GM21367 (cell line): Measurements from ENCODE around the gene MTA3.
A peak's percentile ranks its signal among the peaks of the same experiment; 100 is the strongest.

Experiments
- ATAC-seq: cut with Tn5 transposase; IDR thresholded peaks from one replicate; pipeline ENCODE4 v1.9.1; 2021; ENCODE audit not compliant: unreplicated experiment

MTA3 gene

DNA sequence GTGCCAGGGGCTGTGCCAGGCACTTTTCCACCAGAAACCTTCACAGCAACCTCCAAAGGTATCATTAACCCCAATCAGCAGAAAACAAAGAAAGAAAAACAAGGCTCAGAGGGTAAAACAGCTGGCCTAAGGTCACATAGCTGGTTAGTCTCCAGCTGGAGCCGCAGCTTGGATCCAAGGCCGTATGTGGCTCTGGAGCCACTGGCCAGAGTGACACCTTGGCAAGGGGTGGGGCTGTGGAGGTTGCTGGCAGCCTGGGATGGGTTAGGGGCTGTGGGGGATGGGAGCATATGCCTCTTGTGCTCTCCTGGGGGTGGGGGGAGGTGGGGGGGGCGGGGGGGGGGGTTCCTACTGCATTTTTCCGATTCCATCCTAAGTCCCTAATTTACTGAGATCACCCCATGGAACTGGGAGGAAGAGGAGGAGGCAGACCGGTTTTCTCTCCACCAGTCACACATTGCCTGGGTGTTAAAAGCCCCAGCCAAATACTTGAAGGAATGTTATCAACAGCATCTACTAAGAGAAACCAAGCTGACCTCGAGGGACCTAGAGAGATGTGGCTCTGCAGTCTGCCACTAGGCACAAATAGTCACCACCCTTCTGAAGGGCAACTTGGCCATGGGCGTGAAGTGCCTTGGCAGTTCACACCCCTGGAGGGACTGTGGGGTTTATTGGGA is 215.9 kb downstream of the MTA3 start:
- ATAC-seq: no peak

DNA sequence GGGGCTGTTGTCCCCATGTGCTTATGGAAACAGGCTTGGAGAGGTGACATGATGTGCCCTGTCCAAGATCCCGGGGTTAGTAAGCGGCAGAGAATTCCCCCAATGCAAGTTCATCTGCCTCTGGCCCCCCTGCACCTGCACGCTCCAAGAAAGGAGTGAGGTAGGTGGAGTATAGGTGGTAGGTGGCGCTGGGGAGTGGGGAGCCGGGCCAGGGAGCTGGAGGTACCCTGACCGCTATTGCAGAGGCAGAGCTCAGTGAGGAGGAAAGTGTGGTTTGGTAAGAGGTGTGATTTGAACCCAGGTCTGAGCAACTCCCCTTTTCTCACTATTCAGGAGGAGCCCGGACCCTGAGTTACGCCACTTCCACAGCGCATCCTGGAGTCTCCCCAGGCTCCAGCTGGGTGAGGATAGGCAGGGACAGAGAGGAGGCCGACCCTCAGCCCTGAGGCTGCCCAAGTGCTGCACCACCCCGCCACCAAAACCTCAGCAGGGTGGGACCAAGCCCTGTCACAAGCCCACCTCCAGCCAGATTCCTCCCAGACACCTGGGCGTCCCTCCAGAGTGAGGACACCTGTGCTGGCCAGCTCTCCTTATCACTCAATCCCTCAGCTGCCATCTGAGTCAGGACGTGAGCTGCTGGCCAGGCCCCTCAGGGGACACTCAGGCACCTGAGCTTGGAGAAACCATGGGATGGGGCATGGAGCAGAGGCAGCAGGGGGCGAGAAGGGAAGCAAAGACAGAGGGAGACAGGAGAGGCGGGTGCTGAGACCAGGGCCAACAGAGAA is 218.3 kb downstream of the MTA3 start:
- no peak for ATAC-seq

DNA sequence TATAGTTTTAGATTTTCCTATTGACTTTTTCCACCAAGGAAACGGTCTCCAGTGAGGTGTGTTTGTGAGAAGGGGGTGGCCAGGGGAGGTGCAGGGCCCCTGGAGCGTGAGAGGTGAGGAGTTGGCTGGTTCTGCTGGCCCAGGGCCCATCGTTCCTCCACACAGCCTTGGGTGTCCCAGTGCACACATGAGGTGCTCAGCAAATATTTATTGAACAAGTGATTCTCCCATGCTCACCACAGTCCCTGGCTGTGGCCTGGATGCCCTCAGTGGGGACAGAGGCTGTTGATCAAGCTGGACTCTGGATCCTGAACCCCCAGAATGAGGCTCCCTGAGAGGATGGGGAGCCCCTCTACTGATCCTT is 219.0 kb downstream of the MTA3 start:
- ATAC-seq: no peak

DNA sequence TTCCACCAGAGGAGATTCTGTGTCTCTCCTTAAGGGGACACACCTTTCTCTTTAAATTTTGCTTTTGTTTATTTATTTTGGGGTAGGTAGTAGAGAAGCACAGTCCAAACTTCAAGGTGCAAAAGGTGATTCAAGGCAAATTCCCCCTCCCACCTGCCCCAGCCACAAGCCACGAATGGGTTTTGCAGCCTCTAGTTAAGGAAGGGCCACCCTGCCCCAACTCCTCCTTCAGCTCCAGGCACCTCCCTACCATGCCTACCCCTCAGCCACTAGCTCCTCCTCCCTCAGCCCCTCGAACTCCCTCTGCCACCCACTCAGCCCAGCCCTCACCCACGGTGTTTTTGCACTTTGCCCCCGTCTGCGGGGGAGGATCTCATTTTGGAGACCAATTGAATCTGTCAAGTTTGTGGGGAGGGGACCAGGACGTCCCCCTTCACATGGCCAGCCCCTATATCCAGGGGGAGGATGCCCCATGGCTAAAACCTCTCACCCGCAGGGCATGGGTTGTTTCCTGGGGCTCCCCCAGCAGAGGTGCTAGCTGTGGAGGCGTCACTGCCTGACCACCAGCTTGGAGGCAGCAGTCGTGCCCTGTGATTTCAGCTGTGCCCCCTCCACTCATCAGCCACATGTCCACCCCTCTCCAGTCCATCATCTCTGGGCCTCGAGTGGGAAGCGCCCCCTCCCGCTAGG is 219.5 kb downstream of the MTA3 start:
- no peak for ATAC-seq

DNA sequence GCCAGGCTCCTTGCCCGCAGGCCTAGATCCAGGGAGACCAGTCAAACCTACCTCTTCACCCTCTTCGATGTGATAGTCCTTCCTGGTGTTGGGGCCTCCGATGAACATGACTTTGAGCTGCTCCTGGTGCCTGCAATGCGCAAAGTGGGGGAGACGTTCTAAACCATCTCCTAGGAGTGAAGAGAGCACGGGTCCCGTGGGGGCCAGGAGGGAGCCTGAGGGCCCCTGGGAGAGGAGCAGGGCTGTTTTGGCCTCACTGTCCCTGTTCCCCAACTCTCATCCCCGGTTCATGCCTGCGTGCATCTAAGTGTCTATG is 220.0 kb downstream of the MTA3 start:
- ATAC-seq: no peak

DNA sequence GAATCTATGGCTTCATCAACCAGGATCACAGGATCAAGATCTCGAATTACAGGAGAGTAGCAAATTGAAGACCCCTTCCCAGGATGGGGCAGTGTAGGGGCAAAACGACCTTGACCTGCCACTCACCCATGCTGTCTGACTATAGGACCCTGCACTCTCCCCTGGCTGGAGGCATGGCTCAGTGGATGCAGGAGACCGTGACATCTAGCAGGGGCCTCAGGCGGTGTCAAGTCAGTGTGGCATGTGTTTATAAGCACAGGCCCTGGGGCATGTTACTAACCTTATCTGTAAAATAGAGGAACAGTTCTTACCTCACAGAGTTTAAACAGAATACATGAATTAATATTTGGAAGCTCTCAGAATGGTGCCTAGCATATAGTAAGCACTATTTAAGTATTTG is 220.4 kb downstream of the MTA3 start:
- ATAC-seq: no peak

DNA sequence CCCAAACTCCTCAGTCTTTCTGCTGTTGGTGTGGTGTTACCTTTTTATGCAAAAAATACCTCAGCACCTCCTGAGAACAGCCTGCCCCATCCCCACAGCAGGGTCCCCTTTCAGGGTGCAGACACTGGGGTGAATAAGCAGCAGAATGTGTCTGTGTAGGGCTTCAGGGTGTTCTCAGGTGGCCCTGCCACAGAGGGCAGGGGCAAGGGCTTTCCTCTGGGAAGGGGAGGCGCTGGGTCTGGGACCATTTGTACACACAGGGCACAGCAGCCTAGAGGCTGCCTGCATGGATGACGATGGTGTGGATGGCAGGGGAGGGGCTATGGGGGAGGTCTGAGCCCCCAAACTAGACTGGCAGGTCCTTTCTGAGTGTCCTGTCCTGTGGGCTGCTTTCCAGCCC is 221.3 kb downstream of the MTA3 start:
- ATAC-seq: no peak

DNA sequence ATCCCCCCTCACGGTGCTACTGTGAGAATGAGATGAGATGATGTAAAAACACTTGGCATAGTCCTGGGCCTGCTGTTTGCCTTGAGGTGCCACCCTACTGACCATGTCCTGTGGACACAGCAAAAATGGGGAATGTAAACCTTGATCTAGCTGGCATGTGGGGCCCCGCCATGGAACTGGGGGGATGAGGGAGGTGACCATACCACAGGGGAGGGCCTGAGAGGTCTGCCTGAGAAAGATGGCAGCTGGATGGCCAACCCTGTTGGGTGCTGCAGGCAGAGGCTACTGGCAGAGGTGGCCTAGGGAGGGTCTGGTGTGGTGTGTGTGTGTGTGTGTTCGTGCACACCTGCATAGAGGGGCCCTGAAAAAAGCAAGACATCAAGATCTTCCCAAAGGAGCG is 223.2 kb downstream of the MTA3 start:
- ATAC-seq: no peak

DNA sequence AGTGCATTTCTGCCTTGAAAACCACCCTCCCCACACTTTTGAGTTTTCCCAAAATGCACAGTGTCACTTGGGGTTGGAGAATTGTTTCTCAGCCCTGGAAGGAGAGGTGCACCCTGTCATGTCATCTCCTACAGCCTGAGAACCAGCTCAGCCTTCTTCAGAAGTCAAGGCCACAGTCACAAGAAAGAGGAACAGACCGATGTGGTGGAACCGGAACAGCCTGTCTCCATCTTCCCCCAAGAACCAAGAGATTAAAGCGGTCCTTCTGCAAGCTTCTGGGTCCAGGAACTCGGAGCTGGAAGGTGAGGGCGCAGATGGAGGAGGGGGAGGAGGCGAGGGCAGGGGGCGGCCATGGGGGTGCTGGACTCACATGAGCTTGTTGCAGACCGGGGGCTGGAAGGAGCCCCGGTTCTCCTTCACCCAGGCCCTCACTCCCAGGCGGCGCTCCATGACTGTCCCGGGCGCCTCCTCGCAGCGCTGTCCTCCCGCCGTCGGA is 223.7 kb downstream of the MTA3 start:
- no peak for ATAC-seq

DNA sequence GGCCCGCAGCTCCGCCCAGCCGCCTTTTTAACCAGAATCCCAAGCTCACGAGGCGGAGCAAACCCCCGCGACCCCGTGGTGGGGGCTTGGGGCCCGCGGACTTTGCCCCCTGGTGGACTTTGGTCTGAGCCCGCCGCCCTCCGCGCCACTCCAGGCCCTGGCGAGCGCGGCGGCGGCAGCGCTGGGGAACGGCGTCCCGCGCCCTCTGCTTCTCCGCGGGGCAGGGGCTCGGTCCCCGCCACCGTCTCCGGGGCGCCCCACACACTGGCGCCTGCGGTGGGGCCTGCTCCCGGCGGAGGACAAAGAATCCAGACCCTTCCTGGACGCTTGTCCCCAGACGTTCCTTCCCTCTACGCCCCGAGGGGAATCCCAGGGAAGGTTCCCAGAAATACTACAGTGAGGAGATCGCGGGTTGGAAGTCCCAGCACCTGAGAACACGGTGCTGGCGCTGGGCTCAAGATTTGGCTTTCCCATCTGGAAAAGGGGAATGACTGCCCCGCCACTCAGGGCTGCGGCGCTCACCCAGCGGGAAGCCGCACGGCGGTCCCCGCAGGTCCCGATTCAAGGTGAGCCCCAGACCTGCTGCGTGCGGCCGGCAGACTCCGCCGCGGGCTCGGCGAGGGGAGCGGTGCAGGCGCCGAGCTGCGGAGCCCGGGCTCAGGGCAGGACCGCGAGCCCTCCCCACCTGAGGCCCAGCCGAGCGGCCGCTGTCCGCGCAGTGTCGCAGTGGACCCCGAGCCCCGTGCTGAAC is 224.3 kb downstream of the MTA3 start, which contains the start of gene HAAO:
Gene HAAO (minus strand): TSS at position 1 of the 751 bp plus-strand sequence. CDS start 47 bp downstream, outside the sequence.
- ATAC-seq: no peak

DNA sequence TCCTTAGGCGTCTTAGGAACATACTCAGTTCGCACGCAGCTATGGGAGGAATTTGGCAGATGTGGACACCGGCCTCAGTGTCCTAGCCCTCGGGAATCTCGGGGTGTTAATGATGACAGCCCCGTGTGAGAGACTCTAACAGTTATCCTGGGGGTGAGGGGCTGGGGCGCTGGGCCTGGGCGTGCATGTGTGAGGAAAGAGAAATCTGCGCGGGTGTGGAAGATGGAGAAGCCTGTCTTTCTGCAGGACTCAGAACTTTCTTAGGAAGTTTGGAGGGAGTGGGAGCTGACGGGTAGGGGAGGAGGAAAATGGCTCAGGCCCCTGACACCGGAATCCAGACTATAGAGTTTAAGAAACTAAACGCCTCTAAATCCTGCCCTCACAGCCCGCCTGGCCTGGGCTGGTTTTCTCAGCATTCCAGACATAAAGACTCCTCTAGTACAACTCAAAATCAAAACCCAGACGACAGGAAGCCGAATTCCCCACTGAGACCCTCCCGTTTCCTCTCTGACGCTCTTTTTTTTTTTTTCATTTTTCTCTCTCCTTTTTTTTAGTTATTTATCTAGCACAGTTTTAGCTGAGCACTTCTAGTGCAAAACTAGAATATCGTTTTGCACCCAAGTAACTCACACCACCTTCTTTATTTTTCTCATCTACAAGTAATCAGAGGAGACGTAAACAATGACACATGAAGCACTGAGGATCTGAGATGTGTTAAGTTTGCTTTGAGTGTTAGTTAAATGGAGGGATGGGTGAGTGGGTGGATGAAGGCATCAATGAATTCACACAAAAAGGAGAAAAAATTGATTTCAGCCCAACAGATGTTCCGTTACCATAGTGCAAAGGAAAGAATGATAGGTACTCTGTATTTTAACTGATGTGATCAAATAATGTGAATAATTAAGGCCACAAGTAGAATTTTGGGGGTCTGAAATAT is 225.2 kb downstream of the MTA3 start:
- no peak for ATAC-seq

DNA sequence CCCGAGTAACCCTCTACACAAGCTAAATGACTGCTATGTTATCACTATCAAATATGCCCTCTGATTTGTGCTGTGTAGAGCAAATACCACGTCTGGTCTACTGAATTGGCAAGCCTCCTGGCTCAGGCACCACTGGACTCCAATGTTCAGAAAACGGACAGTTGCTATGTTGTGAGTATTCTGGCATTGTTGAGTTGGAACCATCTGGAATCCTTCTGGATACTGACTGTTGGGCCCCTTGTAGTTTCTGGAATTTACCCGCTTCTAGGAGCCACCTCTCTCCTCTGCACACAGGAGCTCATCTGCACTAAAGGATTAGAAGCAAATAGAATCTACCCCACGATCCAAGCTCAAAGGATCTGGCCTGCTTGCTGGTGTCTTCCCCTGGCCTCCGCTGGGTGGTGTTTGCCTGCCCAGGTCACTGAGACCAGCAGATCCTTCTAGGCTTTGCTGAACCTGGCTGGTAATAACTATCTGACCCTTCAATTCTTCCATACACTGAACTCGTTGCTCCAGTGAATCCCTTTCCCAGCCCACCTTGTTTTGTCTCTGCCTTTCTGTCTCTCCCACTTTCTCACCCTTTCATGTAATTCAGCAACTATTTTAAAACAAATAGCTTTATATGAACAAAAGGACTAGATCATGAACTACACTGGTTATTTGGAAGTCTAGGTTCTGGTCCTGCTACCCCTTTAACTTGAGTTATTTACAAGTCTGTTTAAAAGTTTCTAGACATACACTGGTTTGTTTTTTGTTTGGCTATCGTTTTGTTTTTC is 226.0 kb downstream of the MTA3 start:
- no peak for ATAC-seq

DNA sequence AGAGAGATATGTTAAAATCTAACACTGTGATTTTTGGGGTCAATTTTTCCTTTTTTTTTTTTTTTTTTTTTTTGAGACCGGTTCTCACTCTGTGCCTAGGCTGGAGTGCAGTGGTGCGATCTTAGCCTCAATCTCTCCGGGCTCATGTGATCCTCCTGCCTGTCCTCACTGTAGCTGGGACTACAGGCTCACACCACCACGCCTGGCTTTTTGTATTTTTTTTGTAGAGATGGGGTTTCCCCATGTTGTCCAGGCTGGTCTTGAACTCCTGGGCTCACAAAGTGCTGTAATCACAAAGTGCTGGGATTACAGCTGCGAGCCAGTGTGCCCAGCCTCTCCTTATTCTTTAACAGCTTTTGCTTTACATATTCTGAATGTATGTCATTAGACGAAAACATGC is 226.8 kb downstream of the MTA3 start:
- no peak for ATAC-seq

DNA sequence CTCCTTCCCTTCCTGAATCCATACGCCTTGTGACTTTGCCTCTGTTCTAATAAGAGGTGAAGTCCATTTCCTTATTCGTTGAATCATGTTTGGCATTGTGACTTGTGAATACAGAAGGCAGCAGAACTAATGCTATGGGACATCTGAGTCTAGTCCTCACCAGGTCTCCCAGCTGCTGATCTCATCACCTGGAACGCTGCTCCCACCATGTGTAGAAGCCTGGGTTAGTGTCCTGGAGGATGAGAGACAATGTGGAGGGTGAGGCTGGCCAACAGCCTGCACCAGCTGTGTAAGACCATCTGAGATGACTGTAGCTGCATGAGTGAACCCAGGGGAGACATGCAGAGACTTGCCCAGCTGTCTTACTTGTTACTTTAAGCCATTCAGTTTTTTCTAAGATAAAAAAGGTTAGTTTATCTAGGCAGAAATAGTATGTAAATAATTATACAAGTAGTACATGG is 227.4 kb downstream of the MTA3 start:
- ATAC-seq: no peak

DNA sequence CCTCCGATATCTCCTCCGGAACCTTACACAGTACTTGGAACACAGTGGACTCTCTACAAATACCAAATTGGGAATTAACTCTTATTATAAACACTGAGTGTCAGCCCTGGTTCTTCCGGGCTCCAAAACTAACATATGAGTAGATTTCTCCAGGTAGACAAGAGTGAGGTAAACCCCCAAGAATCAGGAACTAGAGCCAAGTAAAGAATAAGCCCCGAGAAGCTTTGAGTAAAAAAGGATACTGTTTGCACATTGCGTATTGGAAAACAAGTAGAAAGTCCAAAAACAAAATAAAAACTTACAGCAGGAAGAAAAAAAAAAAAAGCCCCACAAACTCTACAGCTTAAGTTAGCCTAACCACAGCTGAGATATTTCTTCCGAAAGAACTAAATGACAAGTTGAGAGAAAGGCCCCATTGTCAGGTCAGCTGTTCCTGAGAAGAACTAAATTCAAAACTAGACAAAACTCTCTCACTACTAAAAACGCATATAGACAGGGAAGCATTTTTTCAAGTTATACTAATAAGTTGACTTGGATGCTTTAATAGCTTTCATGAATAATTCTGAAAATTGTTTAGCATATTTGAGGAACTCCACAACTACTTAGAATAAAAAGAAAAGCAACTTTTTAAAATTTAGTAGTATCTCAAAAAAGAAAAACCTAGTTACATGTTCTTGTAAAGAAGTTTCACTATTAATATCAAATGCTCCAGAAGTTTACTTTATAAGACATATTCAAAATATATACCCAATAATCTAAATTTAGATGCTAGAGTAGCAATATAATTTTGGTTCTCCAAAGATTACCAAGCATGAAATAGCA is 228.2 kb downstream of the MTA3 start:
- peak; percentile 49 for ATAC-seq

DNA sequence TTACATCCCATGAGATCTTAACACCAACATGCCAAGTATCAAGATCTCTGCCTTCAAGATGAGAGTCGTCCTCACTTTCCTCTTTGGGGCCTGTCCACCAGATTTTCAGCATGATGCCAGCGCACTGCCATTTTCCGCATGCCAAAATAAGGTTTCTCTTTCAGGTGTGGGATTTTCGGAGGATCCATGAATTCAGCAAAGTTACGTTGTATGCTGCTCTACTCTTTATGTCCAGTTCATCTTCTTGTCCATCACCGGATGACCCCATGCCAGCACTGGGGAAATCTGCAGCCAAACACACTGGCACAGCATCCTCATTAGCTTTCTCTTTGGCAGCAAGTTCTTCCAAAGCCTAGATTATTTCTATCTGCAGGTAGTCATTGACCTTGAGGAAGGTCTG is 228.8 kb downstream of the MTA3 start:
- no peak for ATAC-seq

DNA sequence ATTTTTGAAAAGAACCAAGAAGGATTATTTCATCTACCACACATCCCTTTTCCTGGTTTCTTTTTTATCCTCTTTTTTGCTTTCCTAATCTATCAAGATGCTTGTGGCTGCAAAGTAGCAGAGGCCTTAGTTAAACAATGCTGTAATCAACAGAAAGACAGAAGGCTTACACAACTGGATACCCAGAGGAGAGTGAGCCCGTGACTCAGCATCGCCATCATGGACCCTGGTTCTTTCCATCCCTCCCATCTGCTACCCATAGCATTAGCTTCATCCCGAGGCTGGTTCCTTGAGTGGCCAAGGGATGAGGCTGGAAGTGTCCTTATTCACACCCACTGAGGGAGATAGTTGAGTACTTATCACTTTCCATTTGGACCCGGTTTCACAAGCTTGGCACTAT is 231.4 kb downstream of the MTA3 start:
- no peak for ATAC-seq

DNA sequence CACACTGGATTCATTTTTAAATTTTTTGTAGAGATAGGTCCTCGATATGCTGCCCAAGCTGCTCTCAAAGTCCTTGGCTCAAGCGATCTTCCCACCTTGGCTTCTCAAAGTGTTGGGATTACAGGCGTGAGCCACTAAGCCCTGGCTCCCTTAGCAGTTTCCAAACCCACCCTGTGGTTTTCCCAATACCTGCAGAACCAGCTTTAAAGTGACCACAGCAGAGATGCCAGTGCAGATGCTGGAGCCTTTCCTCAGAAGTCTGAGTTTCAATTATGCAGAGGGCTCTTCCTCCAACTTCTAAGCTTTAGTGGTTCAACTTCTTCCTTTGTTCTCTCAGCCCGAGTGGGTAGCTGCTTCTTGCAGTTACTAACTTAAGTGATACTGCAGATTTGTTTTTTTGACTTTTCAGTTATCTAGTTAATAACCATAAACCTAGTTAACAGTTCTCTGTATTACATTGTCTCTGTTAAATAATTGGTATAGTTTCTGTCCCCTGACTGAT is 232.1 kb downstream of the MTA3 start:
- no peak for ATAC-seq
